H1 (cell line): ENCODE measurements around the gene CFAP61. TPM values are rescaled to one million over a fixed set of nuclear protein-coding genes. Genes with fewer than 3 reads are reported as not detected.

ENCODE experiments used
- CTCF ChIA-PET: fragments of 300-600 bp; sonication (Branson Sonifier 250); formaldehyde crosslinking; loops from one replicate; lab custom pipeline; 2021; ENCODE audit not compliant: partially characterized antibody; lab: Charles Lee
- POLR2A ChIA-PET: fragments of 300-600 bp; sonication (Branson Sonifier 250); formaldehyde crosslinking; loops from one replicate; lab custom pipeline; 2021; ENCODE audit warnings: inconsistent platforms; ENCODE audit not compliant: partially characterized antibody; lab: Charles Lee
- DNase-seq, 2 experiments: peaks; one replicate each; pipeline versions ENCODE4 v3.0.0 to v3.0.0-alpha.2; 2010 to 2022; ENCODE audit warnings: low spot score in 2 of 2, low read depth in 1 of 2, mixed read lengths in 1 of 2
- FAIRE-seq: peaks from 2 replicates; lab custom pipeline; 2011; peaks lifted over from hg19 to GRCh38; lab: Jason Lieb, UNC
- H2AFZ ChIP-seq: 2 replicates; pipeline ENCODE4 v1.8.1; 2012; ENCODE audit warnings: low read length, inconsistent platforms
- H2AK5ac ChIP-seq: 2 replicates; pipeline ENCODE4 v1.6.1; 2013; ENCODE audit warnings: low read depth, low read length
- H2BK120ac ChIP-seq: replicated peaks from 2 replicates; pipeline ENCODE3; 2013; ENCODE audit warnings: low read depth, low read length, inconsistent platforms
- H2BK12ac ChIP-seq: 2 replicates; pipeline ENCODE4 v1.6.1; 2013; ENCODE audit warnings: low read depth, low read length
- H2BK15ac ChIP-seq: 2 replicates; pipeline ENCODE4 v1.6.1; 2013; ENCODE audit warnings: low read length
- H2BK20ac ChIP-seq: 2 replicates; pipeline ENCODE4 v1.6.1; 2013; ENCODE audit warnings: low read length
- H2BK5ac ChIP-seq: 2 replicates; pipeline ENCODE4 v1.6.1; 2013; ENCODE audit warnings: low read depth, low read length
- H3K14ac ChIP-seq: 2 replicates; pipeline ENCODE4 v1.6.1; 2013; ENCODE audit warnings: inconsistent platforms; ENCODE audit not compliant: insufficient read length
- H3K18ac ChIP-seq: 2 replicates; pipeline ENCODE4 v1.6.1; 2013; ENCODE audit warnings: low read length; ENCODE audit errors: extremely low read depth
- H3K23ac ChIP-seq: 2 replicates; pipeline ENCODE4 v1.6.1; 2013; ENCODE audit warnings: inconsistent platforms; ENCODE audit not compliant: insufficient read length
- H3K23me2 ChIP-seq: 2 replicates; pipeline ENCODE4 v1.6.1; 2013; ENCODE audit warnings: low read depth, low read length
- H3K27ac ChIP-seq: 2 replicates; pipeline ENCODE4 v1.6.1; 2011; ENCODE audit warnings: low read depth, low read length, inconsistent platforms
- H3K27me3 ChIP-seq, 4 experiments: replicated peaks in 1 of 4; 1 replicate in 1 of 4; 2 replicates in 3 of 4; pipeline versions ENCODE4 v1.6.1 to v1.8.1; 2011 to 2013; ENCODE audit warnings: low read length in 3 of 4, mild to moderate bottlenecking in 3 of 4, inconsistent platforms in 2 of 4, mixed read lengths in 2 of 4, moderate library complexity in 1 of 4; ENCODE audit not compliant: control insufficient read depth in 3 of 4, insufficient read depth in 3 of 4; ENCODE audit errors: extremely low read depth in 1 of 4
- H3K36me3 ChIP-seq, 4 experiments: 2 replicates each; pipeline versions ENCODE4 v1.6.1 to v1.8.1; 2011 to 2013; ENCODE audit warnings: mild to moderate bottlenecking in 4 of 4, low read length in 3 of 4, moderate library complexity in 2 of 4, control low read depth in 1 of 4, inconsistent platforms in 1 of 4; ENCODE audit not compliant: insufficient read depth in 4 of 4, control insufficient read depth in 2 of 4
- H3K4ac ChIP-seq: replicated peaks from 2 replicates; pipeline ENCODE3; 2013; ENCODE audit warnings: low read length, low read depth, mixed read lengths, inconsistent platforms; ENCODE audit not compliant: insufficient read length
- H3K4me1 ChIP-seq, 4 experiments: replicated peaks in 1 of 4; 1 replicate in 1 of 4; 2 replicates in 3 of 4; pipeline versions ENCODE4 v1.6.1 to v1.8.1; 2011 to 2013; ENCODE audit warnings: low read length in 3 of 4, inconsistent platforms in 2 of 4, mixed read lengths in 1 of 4; ENCODE audit not compliant: insufficient read depth in 4 of 4, control insufficient read depth in 3 of 4
- H3K4me2 ChIP-seq, 2 experiments: 2 replicates each; pipeline versions ENCODE4 v1.6.1 to v1.8.1; 2011 to 2013; ENCODE audit warnings: low read depth in 2 of 2, low read length in 2 of 2, control low read depth in 1 of 2, inconsistent platforms in 1 of 2, mild to moderate bottlenecking in 1 of 2; ENCODE audit not compliant: insufficient read depth in 1 of 2
- H3K4me3 ChIP-seq, 4 experiments: fragments of 200-600, 300-600 bp in 1 of 4; sonication (generic), shearing (Covaris generic), sonication (Bioruptor Twin) in 1 of 4; 2 replicates each; pipeline versions ENCODE4 v1.5.1 to v1.8.1; 2011 to 2016; ENCODE audit warnings: low read length in 4 of 4, low read depth in 3 of 4, control low read depth in 2 of 4, inconsistent platforms in 2 of 4, mild to moderate bottlenecking in 2 of 4, mixed read lengths in 1 of 4, moderate library complexity in 1 of 4; ENCODE audit not compliant: insufficient read depth in 2 of 4; ENCODE audit errors: extremely low read depth in 1 of 4
- H3K56ac ChIP-seq: replicated peaks from 2 replicates; pipeline ENCODE3; 2013; ENCODE audit warnings: low read depth, mild to moderate bottlenecking, mixed read lengths, low read length, inconsistent platforms; ENCODE audit not compliant: insufficient read length
- H3K79me1 ChIP-seq: 2 replicates; pipeline ENCODE4 v1.6.1; 2013; ENCODE audit warnings: low read depth, low read length, control low read depth
- H3K79me2 ChIP-seq, 2 experiments: 2 replicates each; pipeline versions ENCODE4 v1.6.1 to v1.8.1; 2012 to 2013; ENCODE audit warnings: low read length in 2 of 2, mild to moderate bottlenecking in 2 of 2, inconsistent platforms in 1 of 2; ENCODE audit not compliant: insufficient read depth in 2 of 2, control insufficient read depth in 1 of 2
- H3K9ac ChIP-seq, 4 experiments: replicated peaks in 1 of 4; 1 replicate in 1 of 4; 2 replicates in 3 of 4; pipeline versions ENCODE4 v1.6.1 to v1.8.1; 2011 to 2013; ENCODE audit warnings: low read depth in 3 of 4, low read length in 3 of 4, control low read depth in 2 of 4, mild to moderate bottlenecking in 2 of 4, moderate library complexity in 2 of 4, inconsistent platforms in 1 of 4; ENCODE audit errors: extremely low read depth in 1 of 4
- H3K9me3 ChIP-seq, 2 experiments: 2 replicates each; pipeline versions ENCODE4 v1.6.1 to v1.8.1; 2012 to 2013; ENCODE audit warnings: mild to moderate bottlenecking in 2 of 2, moderate library complexity in 2 of 2, control low read depth in 1 of 2, inconsistent platforms in 1 of 2, low read depth in 1 of 2, low read length in 1 of 2, mixed read lengths in 1 of 2; ENCODE audit not compliant: insufficient read depth in 2 of 2
- H4K20me1 ChIP-seq, 2 experiments: replicated peaks in 1 of 2; 2 replicates each; pipeline versions ENCODE3 to v1.8.1; 2011 to 2013; ENCODE audit warnings: inconsistent platforms in 2 of 2, low read length in 2 of 2, mild to moderate bottlenecking in 1 of 2; ENCODE audit not compliant: insufficient read depth in 2 of 2, control insufficient read depth in 1 of 2
- H4K5ac ChIP-seq: 2 replicates; pipeline ENCODE4 v1.6.1; 2013; ENCODE audit warnings: low read length, low read depth, mixed read lengths, inconsistent platforms; ENCODE audit not compliant: insufficient read length
- H4K8ac ChIP-seq: 2 replicates; pipeline ENCODE4 v1.8.0; 2013; ENCODE audit warnings: mild to moderate bottlenecking, moderate library complexity, low read length, inconsistent platforms; ENCODE audit not compliant: insufficient read depth; ENCODE audit errors: extremely low read depth
- H4K91ac ChIP-seq: replicated peaks from 2 replicates; pipeline ENCODE3; 2013; ENCODE audit warnings: low read length, mixed read lengths, inconsistent platforms; ENCODE audit not compliant: insufficient read length
- CHD1 ChIP-seq: IDR thresholded peaks from 2 replicates; pipeline ENCODE4 v1.6.1; 2012; ENCODE audit warnings: low read depth, low read length, improper control_type of control experiment
- NRF1 ChIP-seq: IDR thresholded peaks from 2 replicates; pipeline ENCODE4 v1.6.1; 2011; ENCODE audit warnings: mild to moderate bottlenecking, low read depth, low read length, improper control_type of control experiment
- RXRA ChIP-seq: IDR thresholded peaks from 2 replicates; pipeline ENCODE4 v1.6.1; 2011; ENCODE audit warnings: low read depth, mild to moderate bottlenecking, low read length, moderate library complexity; ENCODE audit not compliant: insufficient read depth
- SP2 ChIP-seq: IDR thresholded peaks from 2 replicates; pipeline ENCODE4 v1.6.1; 2012; ENCODE audit warnings: mild to moderate bottlenecking, low read length, inconsistent platforms
- TAF7 ChIP-seq: optimal IDR thresholded peaks from 2 replicates; pipeline ENCODE3; 2011; ENCODE audit warnings: low read depth, mild to moderate bottlenecking, inconsistent platforms, low read length, moderate library complexity, borderline replicate concordance
- TCF12 ChIP-seq: IDR thresholded peaks from 2 replicates; pipeline ENCODE4 v1.6.1; 2011; ENCODE audit warnings: low read depth, mild to moderate bottlenecking, low read length
- TEAD4 ChIP-seq: IDR thresholded peaks from 2 replicates; pipeline ENCODE4 v1.6.1; 2012; ENCODE audit warnings: low read depth, low read length, inconsistent platforms, mixed read lengths
- ZNF274 ChIP-seq: IDR thresholded peaks from 2 replicates; pipeline ENCODE4 v1.7.0; 2012; ENCODE audit warnings: low read length, borderline replicate concordance; ENCODE audit errors: extremely low read depth
- WGBS, 2 experiments: shearing (Covaris generic) in 1 of 2; methylation state at CpG; one replicate each; pipeline versions ENCODE4 v1.1.6 to v1.1.7; 2013 to 2015; ENCODE audit warnings: low lambda C conversion rate in 2 of 2, mixed read lengths in 2 of 2, inconsistent platforms in 1 of 2, low coverage in 1 of 2, missing lambda C conversion rate in 1 of 2; ENCODE audit not compliant: insufficient replicate concordance in 2 of 2, insufficient coverage in 1 of 2, insufficient read length in 1 of 2; ENCODE audit errors: extremely low coverage in 1 of 2, missing lambda C conversion rate in 1 of 2; 5-methylcytosine and 5-hydroxymethylcytosine counted together
- polyA plus RNA-seq, 7 experiments: library from polyadenylated mRNA; depleted of rRNA in 3 of 7; stranded (reverse) in 5 of 7; unstranded in 2 of 7; fragments of >200 nt in 5 of 7; fragments of 200-250 nt in 2 of 7; gene quantifications; 1 replicate in 5 of 7; 2 replicates in 1 of 7; 4 replicates in 1 of 7; pipeline versions ENCODE4 v1.2.1 to v1.2.3, GENCODE V29; 2011 to 2013; ENCODE audit warnings: missing spikeins in 2 of 7, mixed read lengths in 2 of 7
- total RNA-seq: library from RNA; stranded (reverse); fragmentation: NEBNext Ultra II Directional; extraction: Animal tissue kit (Norgen Biotek cat#: 25700); gene quantifications from 2 replicates; pipeline ENCODE4 v1.2.1, GENCODE V29; 2021
- TF ChIP-seq, protein P1 (sequence below): IDR thresholded peaks from 2 replicates; pipeline ENCODE4 v1.6.1; 2011; ENCODE audit warnings: low read length, improper control_type of control experiment

Gene CFAP61
- total and polyA plus RNA-seq, 2 of the 8 experiments (the other 6 are each of a cell fraction or from before 2014, with no cell fraction given): 0.29 to 0.61 TPM

DNA sequence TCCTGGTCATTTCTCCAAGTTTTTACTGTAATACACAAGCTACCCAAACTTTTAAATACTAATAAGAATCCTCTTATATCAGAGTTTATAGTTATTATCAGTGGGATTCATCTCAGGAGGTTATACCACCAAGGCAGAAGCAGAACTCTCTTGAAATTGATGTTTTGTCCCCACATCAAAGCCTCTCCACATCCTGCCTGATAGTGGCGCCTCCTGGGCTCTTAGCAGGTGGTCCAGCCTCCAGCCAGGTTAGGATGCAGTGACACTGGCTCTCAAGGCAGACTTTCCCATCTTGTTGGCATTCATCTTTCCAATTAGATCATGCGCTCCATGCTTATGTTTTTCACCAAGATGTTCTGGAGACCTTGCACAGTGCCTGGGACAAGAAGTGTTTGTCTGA lies 233.7 kb downstream of the CFAP61 start:
- H3K18ac ChIP-seq: no peak overlapping the region
- no peaks in the 10 kb centered on the region for H3K23me2 ChIP-seq
- no peaks in the 10 kb centered on the region for H3K36me3 ChIP-seq
- no peak overlapping the region for H3K14ac ChIP-seq
- no peak overlapping the region for H2BK15ac ChIP-seq
- no peak overlapping the region for H4K5ac ChIP-seq
- H3K56ac ChIP-seq: no peak overlapping the region
- no peaks in the 10 kb centered on the region for H3K79me2 ChIP-seq
- no peak overlapping the region for H2BK12ac ChIP-seq
- H3K27me3 ChIP-seq: no peaks in the 10 kb centered on the region
- H2AFZ ChIP-seq: no peak overlapping the region
- H3K27ac ChIP-seq: no peak overlapping the region
- no peak overlapping the region for H3K4ac ChIP-seq
- H2BK120ac ChIP-seq: no peak overlapping the region
- no peak overlapping the region for H2AK5ac ChIP-seq
- H3K79me1 ChIP-seq: no peaks in the 10 kb centered on the region
- no peak overlapping the region for H3K4me3 ChIP-seq
- no peak overlapping the region for H4K91ac ChIP-seq
- no peak for FAIRE-seq
- no peak overlapping the region for H4K8ac ChIP-seq
- no peaks in the 10 kb centered on the region for H3K9me3 ChIP-seq
- no peak for DNase-seq
- H4K20me1 ChIP-seq: no peaks in the 10 kb centered on the region
- no peak overlapping the region for H3K9ac ChIP-seq
- no peaks in the 10 kb centered on the region for H3K4me1 ChIP-seq
- ChIA-PET CTCF (no interaction called here), POLR2A (no interaction called here)
- H3K23ac ChIP-seq: no peak overlapping the region
- no peak overlapping the region for H2BK5ac ChIP-seq
- H3K4me2 ChIP-seq: no peak overlapping the region
- WGBS, 2 experiments: 83% methylated on average over 2 of the region's 2 CpGs; no CpG with 5 or more reads in 1 of the 2 experiments
- H2BK20ac ChIP-seq: no peak overlapping the region
- no peak for TF ChIP-seq CHD1
- no peak for TF ChIP-seq SP2
- TF ChIP-seq TEAD4: no peak
- no peak for TF ChIP-seq TAF7
- TF ChIP-seq TCF12: no peak
- TF ChIP-seq, protein P1, sequence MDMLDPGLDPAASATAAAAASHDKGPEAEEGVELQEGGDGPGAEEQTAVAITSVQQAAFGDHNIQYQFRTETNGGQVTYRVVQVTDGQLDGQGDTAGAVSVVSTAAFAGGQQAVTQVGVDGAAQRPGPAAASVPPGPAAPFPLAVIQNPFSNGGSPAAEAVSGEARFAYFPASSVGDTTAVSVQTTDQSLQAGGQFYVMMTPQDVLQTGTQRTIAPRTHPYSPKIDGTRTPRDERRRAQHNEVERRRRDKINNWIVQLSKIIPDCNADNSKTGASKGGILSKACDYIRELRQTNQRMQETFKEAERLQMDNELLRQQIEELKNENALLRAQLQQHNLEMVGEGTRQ: no peak
- no peak for TF ChIP-seq NRF1
- no peak for TF ChIP-seq RXRA
- no peak for TF ChIP-seq ZNF274
